A549 (cell line): ENCODE data around the gene RHOT1. TPM values are rescaled to one million over a fixed set of nuclear protein-coding genes. Genes with fewer than 3 reads are reported as not detected.
"Not testable (repeated sequence)": the region's sequence is repeated elsewhere in the genome, so short reads cannot be mapped to it uniquely, and the experiment has no call there.

Source experiments
- ATAC-seq, 2 experiments: fragments of 200-7000 bp in 1 of 2; fragments of >200 bp in 1 of 2; cut with Nextera tagmentation in 1 of 2; cut with Tn5 transposase in 1 of 2; 3 replicates each; pipeline versions ENCODE4 v1.8.0 to v1.9.1; 2018 to 2020; ENCODE audit warnings: mild to moderate bottlenecking in 1 of 2, moderate library complexity in 1 of 2
- CTCF ChIA-PET: fragments of 300-600 bp; sonication (Branson Sonifier 250); formaldehyde crosslinking; extraction: SDS; loops from one replicate; lab custom pipeline; 2021; ENCODE audit warnings: antibody characterized with exemption, inconsistent platforms; lab: Yijun Ruan, JAX
- POLR2A ChIA-PET: fragments of 350-600 bp; formaldehyde crosslinking; extraction: SDS; loops from one replicate; lab custom pipeline; 2021; ENCODE audit warnings: antibody characterized with exemption, inconsistent platforms; lab: Yijun Ruan, JAX
- DNase-seq, 2 experiments: peaks; one replicate each; pipeline versions ENCODE4 v3.0.0 to v3.0.0-alpha.2; 2011 to 2016; ENCODE audit warnings: low read depth in 1 of 2, low spot score in 1 of 2
- FAIRE-seq: peaks from 2 replicates; lab custom pipeline; 2011; peaks lifted over from hg19 to GRCh38; lab: Jason Lieb, UNC
- H3K27ac ChIP-seq, 2 experiments: fragments of >200 bp; sonication (Bioruptor Twin); formaldehyde crosslinking; 3 replicates each; pipeline ENCODE4 v1.5.1; 2016 to 2017
- H3K4me1 ChIP-seq: fragments of >200 bp; sonication (Bioruptor Twin); formaldehyde crosslinking; 3 replicates; pipeline ENCODE4 v1.6.1; 2016
- H3K4me2 ChIP-seq: fragments of >200 bp; sonication (Bioruptor Twin); formaldehyde crosslinking; 3 replicates; pipeline ENCODE4 v1.6.1; 2016
- H3K4me3 ChIP-seq: fragments of >200 bp; sonication (Bioruptor Twin); formaldehyde crosslinking; 3 replicates; pipeline ENCODE4 v1.5.1; 2016
- H3K9me3 ChIP-seq: fragments of >200 bp; sonication (Bioruptor Twin); formaldehyde crosslinking; 3 replicates; pipeline ENCODE4 v1.6.1; 2016
- CBX2 ChIP-seq: fragments of 200-600 bp; sonication (generic); IDR thresholded peaks from 2 replicates; pipeline ENCODE4 v1.6.1; 2016; ENCODE audit warnings: low read depth, mild to moderate bottlenecking, borderline replicate concordance
- CBX8 ChIP-seq: fragments of 200-600 bp; sonication (generic); IDR thresholded peaks from 2 replicates; pipeline ENCODE4 v1.6.1; 2016
- CHD4 ChIP-seq: fragments of 200-600 bp; sonication (generic); IDR thresholded peaks from 2 replicates; pipeline ENCODE4 v1.6.1; 2016; ENCODE audit warnings: antibody characterized with exemption, mild to moderate bottlenecking, borderline replicate concordance
- CTCF ChIP-seq: fragments of >200 bp; sonication (Bioruptor Twin); formaldehyde crosslinking; IDR thresholded peaks from 3 replicates; pipeline ENCODE4 v1.5.1; 2016
- ELK1 ChIP-seq: fragments of 150-350 bp; IDR thresholded peaks from 2 replicates; pipeline ENCODE4 v1.6.1; 2014; ENCODE audit warnings: low read depth, mild to moderate bottlenecking, low read length
- FOSB ChIP-seq: fragments of 250-450 bp; sonication (Bioruptor Pico); IDR thresholded peaks from 2 replicates; pipeline ENCODE4 v1.5.0; 2020; ENCODE audit warnings: mild to moderate bottlenecking, moderate library complexity
- GATA3 ChIP-seq: IDR thresholded peaks from 2 replicates; pipeline ENCODE4 v1.6.1; 2012; ENCODE audit warnings: borderline replicate concordance
- HDAC2 ChIP-seq: fragments of 200-600 bp; sonication (generic); IDR thresholded peaks from 2 replicates; pipeline ENCODE4 v1.6.1; 2016
- HMGXB4 ChIP-seq: fragments of 250-450 bp; sonication (Bioruptor Pico); IDR thresholded peaks from 2 replicates; pipeline ENCODE4 v1.5.0; 2021; ENCODE audit warnings: mild to moderate bottlenecking, moderate library complexity, borderline replicate concordance
- HOXB13 ChIP-seq: fragments of 250-450 bp; sonication (Bioruptor Pico); IDR thresholded peaks from 2 replicates; pipeline ENCODE4 v1.5.0; 2020; ENCODE audit warnings: low read depth, mild to moderate bottlenecking, moderate library complexity
- JUNB ChIP-seq: fragments of >200 bp; sonication (Bioruptor Twin); formaldehyde crosslinking; IDR thresholded peaks from 2 replicates; pipeline ENCODE4 v1.6.1; 2016
- KDM5A ChIP-seq: fragments of 200-600 bp; sonication (generic); IDR thresholded peaks from 2 replicates; pipeline ENCODE4 v1.6.1; 2016; ENCODE audit warnings: antibody characterized with exemption, mild to moderate bottlenecking
- MAX ChIP-seq: IDR thresholded peaks from 2 replicates; pipeline ENCODE4 v1.6.1; 2012
- PBX3 ChIP-seq: IDR thresholded peaks from 2 replicates; pipeline ENCODE4 v1.6.1; 2012
- POLR2AphosphoS2 ChIP-seq: conservative IDR thresholded peaks from 2 replicates; pipeline ENCODE4 v1.6.1; 2012; ENCODE audit warnings: low read length, improper control_type of control experiment, inconsistent platforms
- RAD21 ChIP-seq, 2 experiments: fragments of >200 bp in 1 of 2; sonication (Bioruptor Twin) in 1 of 2; formaldehyde crosslinking in 1 of 2; IDR thresholded peaks in 1 of 2; conservative IDR thresholded peaks in 1 of 2; 2 replicates in 1 of 2; 3 replicates in 1 of 2; pipeline ENCODE4 v1.6.1; 2012 to 2018; ENCODE audit warnings: inconsistent platforms in 1 of 2
- RARB ChIP-seq: fragments of 250-450 bp; sonication (Bioruptor Pico); IDR thresholded peaks from 2 replicates; pipeline ENCODE4 v1.8.0; 2021; ENCODE audit warnings: mild to moderate bottlenecking, moderate library complexity
- RFX5 ChIP-seq: fragments of 450-650 bp; IDR thresholded peaks from 2 replicates; pipeline ENCODE4 v1.7.1; 2014; ENCODE audit warnings: antibody characterized with exemption, mild to moderate bottlenecking, moderate library complexity
- SMC3 ChIP-seq: fragments of >200 bp; sonication (Bioruptor Twin); formaldehyde crosslinking; IDR thresholded peaks from 3 replicates; pipeline ENCODE4 v1.6.1; 2018; ENCODE audit warnings: inconsistent platforms
- SREBF2 ChIP-seq: fragments of 450-650 bp; IDR thresholded peaks from 2 replicates; pipeline ENCODE4 v1.6.1; 2014; ENCODE audit warnings: mild to moderate bottlenecking, moderate library complexity
- ZFP36 ChIP-seq: fragments of 450-650 bp; IDR thresholded peaks from 2 replicates; pipeline ENCODE4 v1.6.1; 2014; ENCODE audit warnings: borderline replicate concordance; ENCODE audit not compliant: partially characterized antibody
- WGBS: methylation state at CpG from one replicate; pipeline ENCODE4 v1.1.6; 2017; ENCODE audit errors: missing lambda C conversion rate; 5-methylcytosine and 5-hydroxymethylcytosine counted together
- polyA plus RNA-seq, 4 experiments: library from polyadenylated mRNA; depleted of rRNA in 3 of 4; stranded (reverse); fragments of >200 nt; fragmentation: RNase III in 1 of 4; extraction: RNeasy Plus Mini Kit Qiagen cat#74134 plus additional on column Dnase treatment in 1 of 4; gene quantifications; 2 replicates in 3 of 4; 3 replicates in 1 of 4; pipeline ENCODE4 v1.2.3, GENCODE V29; 2011 to 2017

The RHOT1 gene
- polyA plus RNA-seq, 2 of the 4 experiments (the other 2 are of a cell fraction), result 26.6 to 109 TPM

GRCh38 chr17:32117399-32117798 lies 24.9 kb upstream of the RHOT1 start:
- ChIA-PET CTCF (interaction anchor here (0.6 kb wide), 1 partner anchor 264 kb away, joined by 4 read pairs; no protein-coding TSS in a partner anchor), POLR2A (no interaction called here)
- no peak overlapping the region for H3K4me2 ChIP-seq
- H3K9me3 ChIP-seq, result no peaks in the 10 kb centered on the region
- H3K4me1 ChIP-seq, result no peaks in the 10 kb centered on the region
- no peak overlapping the region for H3K4me3 ChIP-seq
- 59% methylated on average over 8 of the region's 8 CpGs for whole genome bisulfite sequencing
- FAIRE-seq (no peak), ATAC-seq (peak; percentile 16 to 27; a peak in 1 of 6 replicates), DNase-seq (no peak)
- no peak overlapping the region for H3K27ac ChIP-seq
- no peak for TF ChIP-seq HMGXB4 (CRISPR knock-in tag)
- no peak for TF ChIP-seq HDAC2
- no peak for TF ChIP-seq JUNB
- TF ChIP-seq FOSB, result no peak
- TF ChIP-seq RAD21 (conservative IDR thresholded peaks at IDR 0.05 in 1 of 2, IDR thresholded peaks at IDR 0.05 in 1 of 2), result no peak
- no peak for TF ChIP-seq CBX8
- TF ChIP-seq CHD4, result no peak

GRCh38 chr17:32118088-32118487 lies 24.2 kb upstream of the RHOT1 start:
- FAIRE-seq, POLR2A ChIA-PET, H3K9me3 ChIP-seq, H3K4me2 ChIP-seq, H3K4me1 ChIP-seq, H3K4me3 ChIP-seq, ATAC-seq, H3K27ac ChIP-seq, DNase-seq: not testable (repeated sequence)
- WGBS, result 78% methylated on average over 3 of the region's 3 CpGs
- CTCF ChIA-PET, result interaction anchor here (0.6 to 1.0 kb wide), 2 partner anchors 21 to 265 kb away, joined by 3 to 4 read pairs; no protein-coding TSS in a partner anchor

GRCh38 chr17:32118835-32119234 lies 23.5 kb upstream of the RHOT1 start:
- WGBS, result 65% methylated on average over 4 of the region's 4 CpGs
- no peak for FAIRE-seq
- Histone ChIP-seq H3K27ac (no peak overlapping the region), H3K9me3 (no peaks in the 10 kb centered on the region), H3K4me3 (no peak overlapping the region), H3K4me1 (peaks cover 3% of the 10 kb centered on the region; the same call in 2 of the 3 replicates), H3K4me2 (no peak overlapping the region)
- no peak for DNase-seq
- TF ChIP-seq ELK1 (no peak), MAX (no peak), ZFP36 (no peak), RARB (CRISPR knock-in tag) (no peak), CTCF (no peak), KDM5A (no peak), GATA3 (no peak), PBX3 (no peak), POLR2AphosphoS2 (no peak), SMC3 (no peak), SREBF2 (no peak), RFX5 (no peak), CBX2 (no peak), HOXB13 (CRISPR knock-in tag) (no peak)
- no peak for ATAC-seq
- CTCF ChIA-PET, result interaction anchor here (0.6 to 1.0 kb wide), 2 partner anchors 9 to 20 kb away, joined by 3 to 4 read pairs; no protein-coding TSS in a partner anchor
- POLR2A ChIA-PET, result no interaction called here
